Sigmoid colon (tissue), 4 donors: ENCODE results near the gene SPRYD4.

Experiments used
- CTCF ChIP-seq, 4 experiments: fragments of 450-650 bp in 3 of 4; fragments of 200-600 bp in 1 of 4; IDR thresholded peaks; one replicate each; pipeline ENCODE4 v1.5.1; 2016 to 2019; ENCODE audit warnings: antibody characterized with exemption in 4 of 4, mild to moderate bottlenecking in 3 of 4, moderate library complexity in 2 of 4
- EP300 ChIP-seq, 4 donors: sonication (generic); formaldehyde crosslinking; IDR thresholded peaks; one replicate each; pipeline ENCODE4 v1.6.1; 2017; ENCODE audit warnings: antibody characterized with exemption in 4 of 4
- POLR2A ChIP-seq, 2 donors: fragments of 450-650 bp; IDR thresholded peaks; one replicate each; pipeline ENCODE4 v1.6.1; 2016; ENCODE audit warnings: antibody characterized with exemption in 2 of 2, mild to moderate bottlenecking in 2 of 2, moderate library complexity in 2 of 2
- POLR2AphosphoS5 ChIP-seq, 4 donors: sonication (generic); formaldehyde crosslinking; IDR thresholded peaks; one replicate each; pipeline ENCODE4 v1.6.1; 2017; ENCODE audit warnings: antibody characterized with exemption in 4 of 4

- TF ChIP-seq CTCF (IDR thresholded peaks at IDR 0.05): no peak
- TF ChIP-seq POLR2A (IDR thresholded peaks at IDR 0.05): no peak
- no peak for TF ChIP-seq POLR2AphosphoS5 (IDR thresholded peaks at IDR 0.05)
- TF ChIP-seq EP300 (IDR thresholded peaks at IDR 0.05): no peak
Measured at GRCh38 chr12:56476972-56477432, 8.6 kb downstream of the SPRYD4 start.
